Measurements from ENCODE around the gene SIRPB2. TPM values are rescaled to one million over a fixed set of nuclear protein-coding genes. Genes with fewer than 3 reads are reported as not detected.
A peak's percentile ranks its signal among the peaks of the same experiment; 100 is the strongest.

The SIRPB2 gene
- total RNA-seq, 1 donor, result not detected

GRCh38 chr20:1467082-1467354 is 24.2 kb downstream of the SIRPB2 start:
- H3K4me3 ChIP-seq (ENCODE audit: low read depth, low read length), result peak overlapping the region; percentile 36
- TF ChIP-seq CTCF (IDR thresholded peaks at IDR 0.05; ENCODE audit: insufficient read depth, low read length), result no peak
- no peak for DNase-seq (ENCODE audit: low read depth)

- peak; percentile 92 for DNase-seq (ENCODE audit: low read depth)
- peak; percentile 86 for TF ChIP-seq CTCF (IDR thresholded peaks at IDR 0.05; ENCODE audit: insufficient read depth, low read length)
- peak within 1 kb of the TSS; percentile 90 for H3K4me3 ChIP-seq (ENCODE audit: low read depth, low read length)
Observed at GRCh38 chr20:1466211-1467081, 24.8 kb downstream of the SIRPB2 start, which contains the start of gene NSFL1C. Gene NSFL1C, minus strand, starts transcription at chr20:1466849. Its CDS starts 25 bp downstream, at chr20:1466824.

- no peak for TF ChIP-seq CTCF (IDR thresholded peaks at IDR 0.05; ENCODE audit: insufficient read depth, low read length)
- DNase-seq (ENCODE audit: low read depth), result peak; percentile 21
- H3K4me3 ChIP-seq (ENCODE audit: low read depth, low read length), result peak overlapping the region; percentile 90
Observed at GRCh38 chr20:1465470-1466210, 25.6 kb downstream of the SIRPB2 start.

GRCh38 chr20:1463971-1464570 is 27.1 kb downstream of the SIRPB2 start:
- no peak overlapping the region for H3K4me3 ChIP-seq (ENCODE audit: low read depth, low read length)
- no peak for DNase-seq (ENCODE audit: low read depth)
- no peak for TF ChIP-seq CTCF (IDR thresholded peaks at IDR 0.05; ENCODE audit: insufficient read depth, low read length)

GRCh38 chr20:1462834-1463233 is 28.4 kb downstream of the SIRPB2 start:
- TF ChIP-seq CTCF (IDR thresholded peaks at IDR 0.05; ENCODE audit: insufficient read depth, low read length), result no peak
- no peak overlapping the region for H3K4me3 ChIP-seq (ENCODE audit: low read depth, low read length)
- no peak for DNase-seq (ENCODE audit: low read depth)

GRCh38 chr20:1462001-1462400 is 29.2 kb downstream of the SIRPB2 start:
- DNase-seq (ENCODE audit: low read depth), result no peak
- no peak for TF ChIP-seq CTCF (IDR thresholded peaks at IDR 0.05; ENCODE audit: insufficient read depth, low read length)
- no peak overlapping the region for H3K4me3 ChIP-seq (ENCODE audit: low read depth, low read length)

All from fibroblast of the aortic adventitia (primary cell).